ENCODE measurements around the gene ANXA11.

Gene ANXA11

DNA sequence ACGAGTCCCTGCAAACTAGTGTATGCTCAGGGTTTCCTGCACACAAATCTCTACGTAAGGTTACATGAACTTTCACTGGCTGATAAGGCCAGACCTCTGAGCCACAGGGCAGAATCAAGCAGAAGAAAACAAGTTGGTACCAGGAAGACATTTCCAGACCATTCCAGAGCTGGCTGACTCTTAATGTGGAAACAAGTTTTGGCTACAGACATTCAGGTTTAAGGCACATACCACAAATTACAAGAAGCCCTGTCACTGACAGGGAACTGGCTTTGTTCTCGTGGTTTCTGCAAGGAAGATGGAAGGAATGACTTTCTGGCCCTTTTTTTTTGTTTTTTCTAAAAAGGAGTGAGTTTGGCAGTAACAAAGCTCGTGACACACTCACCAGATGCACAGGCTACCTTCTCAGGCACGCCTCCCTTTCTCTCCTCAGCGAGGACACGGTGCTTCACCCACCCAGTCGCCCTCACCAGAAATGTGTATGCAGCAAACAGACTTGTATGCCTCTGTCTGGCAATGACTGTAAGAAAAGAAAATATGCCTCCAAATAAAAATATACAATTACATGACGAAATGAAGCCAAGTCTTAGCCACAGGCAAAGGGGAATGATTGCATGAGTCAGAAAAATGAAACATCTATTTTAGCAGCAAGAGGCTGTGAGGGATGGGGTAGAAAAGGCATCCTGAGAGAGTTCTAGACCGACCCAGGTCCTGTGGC lies 50.2 kb downstream of the ANXA11 start:
- no peak for TF ChIP-seq SP2 (tag by site-specific recombination; IDR thresholded peaks at IDR 0.05)
- no peak for TF ChIP-seq KLF10 (tag by site-specific recombination; IDR thresholded peaks at IDR 0.05)
- no peak for TF ChIP-seq ZNF394 (tag by site-specific recombination; IDR thresholded peaks at IDR 0.05; ENCODE audit: borderline replicate concordance)
- no peak for TF ChIP-seq ZNF654 (tag by site-specific recombination; IDR thresholded peaks at IDR 0.05; ENCODE audit: low read depth)
- no peak for TF ChIP-seq KLF7 (tag by site-specific recombination; IDR thresholded peaks at IDR 0.05; ENCODE audit: borderline replicate concordance)
- TF ChIP-seq ZNF354C (tag by site-specific recombination; IDR thresholded peaks at IDR 0.05; ENCODE audit: borderline replicate concordance, low read depth): no peak
- TF ChIP-seq ZNF785 (tag by site-specific recombination; IDR thresholded peaks at IDR 0.05): no peak
- TF ChIP-seq ZFP3 (tag by site-specific recombination; IDR thresholded peaks at IDR 0.05; ENCODE audit: low read depth): no peak
- no peak for TF ChIP-seq GLI2 (tag by site-specific recombination; IDR thresholded peaks at IDR 0.05; ENCODE audit: borderline replicate concordance, low read depth)
- TF ChIP-seq ZNF623 (tag by site-specific recombination; IDR thresholded peaks at IDR 0.05): no peak
- TF ChIP-seq TCF7L2 (IDR thresholded peaks at IDR 0.05; ENCODE audit: borderline replicate concordance, low read depth, low read length): no peak
- no peak overlapping the region for H3K4me3 ChIP-seq (ENCODE audit: low read depth, low read length)
- H3K36me3 ChIP-seq (ENCODE audit: control insufficient read depth in 2 of 2, insufficient read depth in 1 of 2, low read length in 2 of 2): peaks cover 4 to 80% of the 10 kb centered on the region in 2 experiments
- ChIA-PET CTCF (interaction anchor here (0.7 to 1.4 kb wide), 2 partner anchors 21 to 53 kb away, joined by 3 read pairs; no protein-coding TSS in a partner anchor), POLR2A (no interaction called here)
- no peaks in the 10 kb centered on the region for H3K9me3 ChIP-seq (ENCODE audit: control insufficient read depth, insufficient read depth, low read depth, low read length)
- peaks cover 8% of the 10 kb centered on the region for H3K4me1 ChIP-seq (ENCODE audit: control insufficient read depth, insufficient read depth, low read length)
- no peak overlapping the region for H3K27ac ChIP-seq (ENCODE audit: extremely low read depth, low read depth, low read length)

DNA sequence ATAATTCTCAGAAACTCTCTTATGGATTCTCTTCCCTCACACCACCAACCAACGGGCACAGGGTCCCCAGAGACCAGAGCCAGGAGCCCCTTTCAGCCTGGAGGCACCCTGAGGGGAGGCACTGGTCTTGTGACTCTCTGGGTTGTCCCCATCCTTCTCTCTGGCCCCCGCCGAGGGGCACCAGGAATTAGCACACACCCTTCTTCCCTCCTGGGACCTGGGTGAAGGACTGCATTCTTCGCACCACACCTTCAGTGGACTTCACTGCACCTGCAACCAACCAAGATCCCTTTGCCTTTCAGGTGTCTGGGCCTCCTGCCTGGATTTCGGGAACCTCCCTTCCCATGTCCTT lies 50.7 kb downstream of the ANXA11 start:
- Histone ChIP-seq H3K4me1 (ENCODE audit: control insufficient read depth, insufficient read depth, low read length) (peaks cover 8% of the 10 kb centered on the region), H3K27ac (ENCODE audit: extremely low read depth, low read depth, low read length) (no peak overlapping the region), H3K4me3 (ENCODE audit: low read depth, low read length) (no peak overlapping the region), H3K36me3 (ENCODE audit: control insufficient read depth in 2 of 2, insufficient read depth in 1 of 2, low read length in 2 of 2) (peaks cover 4 to 74% of the 10 kb centered on the region in 2 experiments), H3K9me3 (ENCODE audit: control insufficient read depth, insufficient read depth, low read depth, low read length) (no peaks in the 10 kb centered on the region)
- ChIA-PET CTCF (interaction anchor here (0.7 to 1.4 kb wide), 3 partner anchors 10 to 54 kb away, joined by 3 to 4 read pairs (median 3); no protein-coding TSS in a partner anchor), POLR2A (no interaction called here)
- TF ChIP-seq EGR2 (tag by site-specific recombination; IDR thresholded peaks at IDR 0.05; ENCODE audit: low read depth): no peak
- no peak for TF ChIP-seq SCRT1 (tag by site-specific recombination; IDR thresholded peaks at IDR 0.05; ENCODE audit: borderline replicate concordance)
- TF ChIP-seq ZNF114 (tag by site-specific recombination; IDR thresholded peaks at IDR 0.05): no peak
- no peak for TF ChIP-seq ZNF274 (IDR thresholded peaks at IDR 0.05; ENCODE audit: low read length)
- no peak for TF ChIP-seq ZNF274 (tag by site-specific recombination; IDR thresholded peaks at IDR 0.05; ENCODE audit: borderline replicate concordance)
- no peak for TF ChIP-seq ZNF341 (tag by site-specific recombination; IDR thresholded peaks at IDR 0.05; ENCODE audit: low read depth)
- no peak for TF ChIP-seq PATZ1 (tag by site-specific recombination; IDR thresholded peaks at IDR 0.05)
- TF ChIP-seq ZNF707 (tag by site-specific recombination; IDR thresholded peaks at IDR 0.05): no peak
- no peak for TF ChIP-seq ZNF416 (tag by site-specific recombination; IDR thresholded peaks at IDR 0.05)
- no peak for TF ChIP-seq ZNF169 (tag by site-specific recombination; IDR thresholded peaks at IDR 0.05)
- TF ChIP-seq ZFHX2 (tag by site-specific recombination; conservative IDR thresholded peaks at IDR 0.05): no peak
- TF ChIP-seq KLF8 (tag by site-specific recombination; IDR thresholded peaks at IDR 0.05): no peak
- TF ChIP-seq ZNF561 (tag by site-specific recombination; IDR thresholded peaks at IDR 0.05; ENCODE audit: borderline replicate concordance): no peak
- TF ChIP-seq ZNF311 (tag by site-specific recombination; IDR thresholded peaks at IDR 0.05; ENCODE audit: borderline replicate concordance): no peak
- TF ChIP-seq TRIM28 (IDR thresholded peaks at IDR 0.05; ENCODE audit: borderline replicate concordance, low read length): no peak
- TF ChIP-seq KLF17 (tag by site-specific recombination; IDR thresholded peaks at IDR 0.05): no peak
- TF ChIP-seq ZNF184 (tag by site-specific recombination; IDR thresholded peaks at IDR 0.05): no peak

All from HEK293 (cell line).